HG02571 (cell line): ENCODE measurements around the gene ASB11.

Experiments
- ATAC-seq: cut with Tn5 transposase; IDR thresholded peaks from one replicate; pipeline ENCODE4 v1.9.1; 2021; ENCODE audit warnings: mild to moderate bottlenecking, moderate library complexity; ENCODE audit not compliant: unreplicated experiment

Gene ASB11

DNA sequence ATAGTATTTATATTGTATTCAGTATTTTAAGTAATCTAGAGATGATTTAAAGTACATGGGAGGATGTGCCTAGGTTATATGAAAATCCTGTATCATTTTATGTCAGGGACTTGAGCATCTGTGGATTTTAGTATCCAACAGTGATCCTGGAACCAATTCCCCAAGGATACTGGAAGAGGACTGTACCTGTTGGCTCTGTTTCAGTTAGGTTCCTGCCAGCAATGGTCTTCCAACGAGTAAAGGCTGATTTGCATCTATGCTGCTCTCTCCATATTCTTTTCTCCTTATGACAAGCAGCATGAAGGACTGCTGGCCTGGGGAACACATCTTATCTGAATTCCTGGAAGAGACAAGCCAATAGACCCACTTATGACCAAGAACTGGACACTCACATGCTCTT, 80.4 kb downstream of the ASB11 start:
- no peak for ATAC-seq

- ATAC-seq = no peak
These were observed 81.9 kb downstream of the ASB11 start for GRCh38 chrX:15233416-15234015.
